Measurements from ENCODE around the gene CDK18.

GRCh38 chr1:205481218-205481617 is 23.3 kb upstream of the CDK18 start:
- TF ChIP-seq ZNF510 (tag by site-specific recombination; IDR thresholded peaks at IDR 0.05; ENCODE audit: insufficient replicate concordance) = no peak
- no peak for TF ChIP-seq TCF7L2 (IDR thresholded peaks at IDR 0.05; ENCODE audit: borderline replicate concordance, low read depth, low read length)
- no peak for TF ChIP-seq ZNF629 (tag by site-specific recombination; IDR thresholded peaks at IDR 0.05)
- TF ChIP-seq ZNF114 (tag by site-specific recombination; IDR thresholded peaks at IDR 0.05) = no peak
- TF ChIP-seq ZNF274 (IDR thresholded peaks at IDR 0.05; ENCODE audit: low read length) = no peak
- TF ChIP-seq ZNF274 (tag by site-specific recombination; IDR thresholded peaks at IDR 0.05; ENCODE audit: borderline replicate concordance) = no peak
- TF ChIP-seq KLF1 (tag by site-specific recombination; IDR thresholded peaks at IDR 0.05) = no peak
- no peak for TF ChIP-seq PATZ1 (tag by site-specific recombination; IDR thresholded peaks at IDR 0.05)
- no peak for TF ChIP-seq ZNF707 (tag by site-specific recombination; IDR thresholded peaks at IDR 0.05)
- no peak for TF ChIP-seq CTCF (tag by site-specific recombination; IDR thresholded peaks at IDR 0.05)
- no peak for TF ChIP-seq ELK4 (IDR thresholded peaks at IDR 0.05; ENCODE audit: borderline replicate concordance, low read depth, low read length)

Data from HEK293 (cell line).